Measurements from ENCODE around the gene HES1. TPM values are rescaled to one million over a fixed set of nuclear protein-coding genes. Genes with fewer than 3 reads are reported as not detected.

The HES1 gene
- total and polyA plus RNA-seq, 4 donors: 5.3 to 12.5 (median 9.0) TPM

- WGBS: 78% methylated on average over 3 of the region's 3 CpGs
- H3K4me3 ChIP-seq (ENCODE audit: low read depth in 1 of 3, low read length in 3 of 3): no peak overlapping the region
- no peaks in the 10 kb centered on the region for H3K36me3 ChIP-seq (ENCODE audit: control insufficient read depth in 4 of 4, insufficient read depth in 3 of 4, low read depth in 1 of 4, low read length in 3 of 4)
- no peak overlapping the region for H3K27ac ChIP-seq (ENCODE audit: low read depth in 1 of 2, low read length in 2 of 2)
- no peak overlapping the region for H3K9ac ChIP-seq (ENCODE audit: low read depth in 1 of 2, low read length in 2 of 2)
- DNase-seq (ENCODE audit: low spot score): no peak
- no peaks in the 10 kb centered on the region for H3K27me3 ChIP-seq (ENCODE audit: control insufficient read depth in 4 of 4, insufficient read depth in 4 of 4, low read length in 3 of 4)
- TF ChIP-seq YY1 (IDR thresholded peaks at IDR 0.05): no peak
- TF ChIP-seq RXRA (IDR thresholded peaks at IDR 0.05): no peak
- no peak for TF ChIP-seq FOXA2 (IDR thresholded peaks at IDR 0.05)
- TF ChIP-seq TAF1 (conservative IDR thresholded peaks at IDR 0.05): no peak
- no peak for TF ChIP-seq ATF3 (IDR thresholded peaks at IDR 0.05)
- H3K4me1 ChIP-seq (ENCODE audit: control insufficient read depth in 4 of 4, insufficient read depth in 4 of 4, low read length in 3 of 4): no peaks in the 10 kb centered on the region
- H3K9me3 ChIP-seq (ENCODE audit: control insufficient read depth in 4 of 4, low read length in 3 of 4): no peaks in the 10 kb centered on the region
These were observed 23.0 kb downstream of the HES1 start for GRCh38 chr3:194158942-194159439.

GRCh38 chr3:194160158-194160557 lies 24.2 kb downstream of the HES1 start:
- 95% methylated on average over 4 of the region's 4 CpGs for WGBS
- Histone ChIP-seq H3K27ac (ENCODE audit: low read depth in 1 of 2, low read length in 2 of 2) (no peak overlapping the region), H3K36me3 (ENCODE audit: control insufficient read depth in 4 of 4, insufficient read depth in 3 of 4, low read depth in 1 of 4, low read length in 3 of 4) (no peaks in the 10 kb centered on the region), H3K9ac (ENCODE audit: low read depth in 1 of 2, low read length in 2 of 2) (no peak overlapping the region), H3K27me3 (ENCODE audit: control insufficient read depth in 4 of 4, insufficient read depth in 4 of 4, low read length in 3 of 4) (no peaks in the 10 kb centered on the region), H3K4me1 (ENCODE audit: control insufficient read depth in 4 of 4, insufficient read depth in 4 of 4, low read length in 3 of 4) (no peaks in the 10 kb centered on the region), H3K9me3 (ENCODE audit: control insufficient read depth in 4 of 4, low read length in 3 of 4) (no peaks in the 10 kb centered on the region), H3K4me3 (ENCODE audit: low read depth in 1 of 3, low read length in 3 of 3) (no peak overlapping the region)
- no peak for DNase-seq (ENCODE audit: low spot score)
- TF ChIP-seq YY1 (IDR thresholded peaks at IDR 0.05) (no peak), ATF3 (IDR thresholded peaks at IDR 0.05) (no peak), RAD21 (IDR thresholded peaks at IDR 0.05) (no peak), GABPA (IDR thresholded peaks at IDR 0.05 in 1 of 2, conservative IDR thresholded peaks at IDR 0.05 in 1 of 2) (no peak), HNF4A (conservative IDR thresholded peaks at IDR 0.05) (no peak), HNF4G (IDR thresholded peaks at IDR 0.05) (no peak), ZBTB33 (IDR thresholded peaks at IDR 0.05) (no peak)

- no peak overlapping the region for H3K27ac ChIP-seq (ENCODE audit: low read depth in 1 of 2, low read length in 2 of 2)
- no peaks in the 10 kb centered on the region for H3K4me1 ChIP-seq (ENCODE audit: control insufficient read depth in 4 of 4, insufficient read depth in 4 of 4, low read length in 3 of 4)
- DNase-seq (ENCODE audit: low spot score): no peak
- no peaks in the 10 kb centered on the region for H3K36me3 ChIP-seq (ENCODE audit: control insufficient read depth in 4 of 4, insufficient read depth in 3 of 4, low read depth in 1 of 4, low read length in 3 of 4)
- WGBS: 84% methylated on average over 15 of the region's 15 CpGs
- no peaks in the 10 kb centered on the region for H3K9me3 ChIP-seq (ENCODE audit: control insufficient read depth in 4 of 4, low read length in 3 of 4)
- H3K27me3 ChIP-seq (ENCODE audit: control insufficient read depth in 4 of 4, insufficient read depth in 4 of 4, low read length in 3 of 4): no peaks in the 10 kb centered on the region
- peak in 1 of 2 donors; percentile 6 for TF ChIP-seq RAD21 (IDR thresholded peaks at IDR 0.05)
- no peak for TF ChIP-seq EGR1 (IDR thresholded peaks at IDR 0.05; ENCODE audit: low read depth in 2 of 2)
- H3K9ac ChIP-seq (ENCODE audit: low read depth in 1 of 2, low read length in 2 of 2): no peak overlapping the region
- no peak overlapping the region for H3K4me3 ChIP-seq (ENCODE audit: low read depth in 1 of 3, low read length in 3 of 3)
These were observed 25.4 kb downstream of the HES1 start for GRCh38 chr3:194161131-194162045.
